ENCODE data around the gene DZIP1L.

Gene DZIP1L

DNA sequence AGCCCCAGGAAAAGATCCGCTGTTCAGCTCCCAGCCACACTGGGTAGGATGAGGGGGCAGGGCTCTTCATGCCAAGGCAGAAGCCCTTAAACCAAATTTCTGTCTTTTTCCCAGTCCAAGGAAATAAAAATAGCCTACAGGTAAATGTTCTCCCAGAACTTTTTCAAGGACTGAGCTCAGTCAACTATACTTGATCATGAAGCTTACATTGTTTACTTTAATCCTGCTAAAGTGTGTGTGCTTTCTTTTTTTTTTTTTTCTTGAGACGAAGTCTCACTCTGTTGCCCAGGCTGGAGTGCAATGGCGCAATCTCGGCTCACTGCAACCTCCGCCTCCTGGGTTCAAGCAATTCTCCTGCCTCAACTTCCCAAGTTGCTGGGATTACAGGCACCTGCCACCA lies 87.6 kb downstream of the DZIP1L start:
- Histone ChIP-seq H3K27me3 (ENCODE audit: insufficient read depth, low read depth, severe bottlenecking) (no peaks in the 10 kb centered on the region), H3K4me3 (ENCODE audit: low read depth, low read length) (no peak overlapping the region), H3K36me3 (peaks cover 5% of the 10 kb centered on the region; the same call in 1 of the 2 replicates), H3K27ac (no peak overlapping the region), H3K9me3 (ENCODE audit: severe bottlenecking) (no peaks in the 10 kb centered on the region)
- TF ChIP-seq, protein P1, sequence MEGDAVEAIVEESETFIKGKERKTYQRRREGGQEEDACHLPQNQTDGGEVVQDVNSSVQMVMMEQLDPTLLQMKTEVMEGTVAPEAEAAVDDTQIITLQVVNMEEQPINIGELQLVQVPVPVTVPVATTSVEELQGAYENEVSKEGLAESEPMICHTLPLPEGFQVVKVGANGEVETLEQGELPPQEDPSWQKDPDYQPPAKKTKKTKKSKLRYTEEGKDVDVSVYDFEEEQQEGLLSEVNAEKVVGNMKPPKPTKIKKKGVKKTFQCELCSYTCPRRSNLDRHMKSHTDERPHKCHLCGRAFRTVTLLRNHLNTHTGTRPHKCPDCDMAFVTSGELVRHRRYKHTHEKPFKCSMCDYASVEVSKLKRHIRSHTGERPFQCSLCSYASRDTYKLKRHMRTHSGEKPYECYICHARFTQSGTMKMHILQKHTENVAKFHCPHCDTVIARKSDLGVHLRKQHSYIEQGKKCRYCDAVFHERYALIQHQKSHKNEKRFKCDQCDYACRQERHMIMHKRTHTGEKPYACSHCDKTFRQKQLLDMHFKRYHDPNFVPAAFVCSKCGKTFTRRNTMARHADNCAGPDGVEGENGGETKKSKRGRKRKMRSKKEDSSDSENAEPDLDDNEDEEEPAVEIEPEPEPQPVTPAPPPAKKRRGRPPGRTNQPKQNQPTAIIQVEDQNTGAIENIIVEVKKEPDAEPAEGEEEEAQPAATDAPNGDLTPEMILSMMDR (IDR thresholded peaks at IDR 0.05; ENCODE audit: low read depth, low read length) = no peak
- no peak for DNase-seq

DNA sequence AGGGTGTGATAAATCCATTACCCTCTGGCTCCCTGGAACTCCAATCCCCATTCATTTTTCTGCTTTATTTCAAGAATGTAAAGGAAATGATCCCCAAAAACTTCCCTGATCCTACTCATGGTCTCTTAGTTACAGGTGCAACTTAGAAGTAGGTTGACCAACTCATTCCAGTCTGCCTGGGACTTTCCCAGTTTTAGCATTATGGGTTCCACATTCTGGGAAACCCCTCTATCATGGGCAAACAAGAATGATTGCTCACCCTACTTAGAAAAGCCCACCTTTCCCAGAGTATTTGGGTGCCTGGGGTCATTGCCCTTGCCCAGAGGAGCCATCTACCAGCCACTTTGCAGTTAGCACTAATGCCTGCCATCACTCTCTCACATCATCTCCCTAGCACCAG lies 89.9 kb downstream of the DZIP1L start:
- Histone ChIP-seq H3K36me3 (no peaks in the 10 kb centered on the region; the same call in 1 of the 2 replicates), H3K4me3 (ENCODE audit: low read depth, low read length) (no peak overlapping the region), H3K9me3 (ENCODE audit: severe bottlenecking) (no peaks in the 10 kb centered on the region), H3K27ac (no peak overlapping the region), H3K27me3 (ENCODE audit: insufficient read depth, low read depth, severe bottlenecking) (no peaks in the 10 kb centered on the region)
- TF ChIP-seq, protein P1 (IDR thresholded peaks at IDR 0.05; ENCODE audit: low read depth, low read length) = no peak
- no peak for DNase-seq

DNA sequence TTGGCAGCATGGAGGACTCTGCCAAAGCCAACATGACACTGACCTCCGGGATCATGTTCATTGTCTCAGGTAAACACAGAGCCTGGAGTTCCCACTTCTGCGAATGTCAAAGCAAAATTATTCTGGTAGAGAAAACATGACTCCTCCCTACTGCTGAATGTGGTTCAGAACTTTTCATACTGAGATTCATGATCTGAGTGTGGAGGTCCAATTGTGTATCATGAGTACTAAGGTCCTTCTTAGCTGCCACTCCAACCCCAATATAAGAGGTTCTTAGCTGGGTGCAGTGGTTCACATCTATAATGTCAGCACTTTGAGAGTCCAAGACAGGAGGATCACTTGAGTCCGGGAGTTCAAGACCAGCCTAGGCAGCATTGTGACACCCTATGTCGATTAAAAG lies 91.7 kb downstream of the DZIP1L start:
- DNase-seq = no peak
- Histone ChIP-seq H3K27me3 (ENCODE audit: insufficient read depth, low read depth, severe bottlenecking) (no peaks in the 10 kb centered on the region), H3K36me3 (no peaks in the 10 kb centered on the region), H3K9me3 (ENCODE audit: severe bottlenecking) (no peaks in the 10 kb centered on the region), H3K4me3 (ENCODE audit: low read depth, low read length) (no peak overlapping the region), H3K27ac (no peak overlapping the region)
- TF ChIP-seq, protein P1 (IDR thresholded peaks at IDR 0.05; ENCODE audit: low read depth, low read length) = no peak

DNA sequence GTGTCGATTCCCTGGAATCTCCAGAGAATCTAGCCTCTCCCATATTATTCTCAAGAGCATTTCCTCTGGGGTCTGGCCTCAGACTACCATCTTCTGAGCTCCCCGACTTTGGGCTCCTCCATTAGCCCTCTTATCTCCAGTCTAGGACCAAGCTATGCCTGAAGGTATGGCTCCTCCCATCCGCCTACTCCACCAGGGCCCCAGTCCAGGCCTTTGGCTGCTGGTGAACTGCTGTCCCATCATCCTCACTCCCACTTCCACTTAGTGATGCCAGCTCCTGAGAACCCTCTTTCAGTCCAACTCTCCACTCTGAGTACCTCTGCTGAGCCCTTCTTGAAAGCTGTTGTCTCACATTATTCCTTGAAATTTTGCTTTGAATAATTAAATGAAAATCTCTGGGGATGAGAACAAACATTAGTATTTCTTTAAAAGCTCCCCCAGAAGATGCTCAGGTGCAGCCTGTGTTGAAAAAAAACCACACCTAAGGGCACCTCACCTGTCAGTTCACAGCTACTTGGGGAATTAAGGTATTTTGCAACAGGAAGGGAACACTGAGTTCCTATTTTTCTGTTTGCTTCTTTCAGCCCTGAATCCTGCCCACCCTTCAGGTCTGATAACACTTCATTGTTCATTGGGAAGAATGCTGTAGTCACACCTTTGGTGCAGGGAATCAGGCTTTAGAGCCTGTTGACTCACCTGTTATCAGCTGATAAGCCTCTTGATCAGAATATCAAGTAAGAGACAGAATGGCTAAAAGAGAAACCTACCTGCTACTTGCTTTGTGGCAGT lies 95.9 kb downstream of the DZIP1L start:
- Histone ChIP-seq H3K4me3 (ENCODE audit: low read depth, low read length) (no peak overlapping the region), H3K27me3 (ENCODE audit: insufficient read depth, low read depth, severe bottlenecking) (no peaks in the 10 kb centered on the region), H3K36me3 (no peaks in the 10 kb centered on the region), H3K9me3 (ENCODE audit: severe bottlenecking) (no peaks in the 10 kb centered on the region), H3K27ac (no peak overlapping the region)
- TF ChIP-seq, protein P1 (IDR thresholded peaks at IDR 0.05; ENCODE audit: low read depth, low read length) = no peak
- no peak for DNase-seq

DNA sequence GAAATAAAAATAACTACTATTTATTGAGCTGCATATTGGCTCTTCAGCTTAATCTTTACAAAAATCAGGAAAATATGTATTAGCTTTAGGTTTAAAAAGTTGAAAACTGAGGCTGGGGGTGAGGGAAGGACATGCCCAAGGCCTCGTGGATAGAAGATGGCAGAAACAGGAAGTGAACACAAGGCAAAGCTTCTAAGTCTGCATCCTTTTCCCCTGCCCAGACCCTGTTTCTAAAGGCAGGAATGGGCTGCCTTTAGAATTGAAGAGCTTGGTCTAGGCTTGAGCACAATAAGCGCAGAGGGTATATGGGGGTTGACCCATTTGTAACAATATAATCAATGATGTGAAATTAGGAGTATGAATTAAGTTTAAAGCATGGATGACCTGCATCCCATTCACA lies 99.3 kb downstream of the DZIP1L start:
- Histone ChIP-seq H3K9me3 (ENCODE audit: severe bottlenecking) (no peaks in the 10 kb centered on the region), H3K27me3 (ENCODE audit: insufficient read depth, low read depth, severe bottlenecking) (no peaks in the 10 kb centered on the region), H3K36me3 (no peaks in the 10 kb centered on the region), H3K4me3 (ENCODE audit: low read depth, low read length) (no peak overlapping the region), H3K27ac (no peak overlapping the region)
- DNase-seq = no peak
- TF ChIP-seq, protein P1 (IDR thresholded peaks at IDR 0.05; ENCODE audit: low read depth, low read length) = no peak

DNA sequence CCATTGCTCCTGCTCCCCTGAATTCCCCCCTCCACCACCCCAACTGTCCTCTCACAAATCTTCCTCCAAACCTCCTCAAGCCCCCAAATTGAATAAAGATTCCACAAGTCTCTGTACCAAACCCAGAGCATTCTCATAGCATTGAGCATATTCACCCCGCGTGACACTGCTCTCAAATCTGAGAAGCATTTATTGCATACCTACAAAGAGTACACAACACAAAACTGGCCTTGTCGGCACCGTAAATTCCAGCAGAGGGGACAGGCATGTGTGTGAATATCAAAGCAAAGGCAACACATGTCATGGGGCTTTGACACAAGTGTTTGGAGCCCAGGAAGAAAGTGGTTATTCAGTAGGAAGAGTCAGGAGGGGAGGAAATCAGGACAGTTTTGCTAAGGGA lies 102.9 kb downstream of the DZIP1L start:
- Histone ChIP-seq H3K4me3 (ENCODE audit: low read depth, low read length) (no peak overlapping the region), H3K36me3 (no peaks in the 10 kb centered on the region), H3K27me3 (ENCODE audit: insufficient read depth, low read depth, severe bottlenecking) (no peaks in the 10 kb centered on the region), H3K9me3 (ENCODE audit: severe bottlenecking) (no peaks in the 10 kb centered on the region), H3K27ac (no peak overlapping the region)
- TF ChIP-seq, protein P1 (IDR thresholded peaks at IDR 0.05; ENCODE audit: low read depth, low read length) = no peak
- no peak for DNase-seq
